Fibroblast of mammary gland (primary cell): ENCODE results near the gene AFF3.

Experiments used
- DNase-seq: peaks from one replicate; pipeline ENCODE4 v3.0.0-alpha.2; 2010; ENCODE audit warnings: low read depth
- H3K4me3 ChIP-seq: 2 replicates; pipeline ENCODE4 v1.5.1; 2011; ENCODE audit warnings: low read depth, mild to moderate bottlenecking, low read length, moderate library complexity; ENCODE audit not compliant: control insufficient read depth
- CTCF ChIP-seq: conservative IDR thresholded peaks from 2 replicates; pipeline ENCODE4 v1.5.1; 2011; ENCODE audit warnings: low read depth, low read length, inconsistent platforms; ENCODE audit not compliant: control insufficient read depth, insufficient read depth

AFF3 gene

DNA sequence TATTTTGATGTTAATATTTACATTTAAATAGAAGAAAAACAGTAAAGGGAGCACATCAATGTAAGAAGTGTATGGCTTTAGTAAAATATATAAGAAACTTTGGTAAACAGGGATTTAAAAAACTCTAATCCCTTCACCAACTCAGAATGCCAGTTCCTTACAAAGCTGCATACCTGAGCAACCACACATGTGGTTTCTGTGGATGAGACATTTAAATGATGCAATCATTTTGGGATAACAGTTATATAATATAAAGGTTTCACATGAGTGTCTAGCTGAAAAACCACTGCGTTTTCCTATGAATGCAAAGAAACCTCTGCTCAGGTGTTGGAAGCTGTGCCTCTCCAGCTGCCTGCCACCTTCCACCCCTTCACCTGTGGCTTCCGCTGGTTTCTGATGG lies 443.5 kb downstream of the AFF3 start:
- no peak for TF ChIP-seq CTCF
- H3K4me3 ChIP-seq: no peak overlapping the region
- DNase-seq: peak; percentile 47

DNA sequence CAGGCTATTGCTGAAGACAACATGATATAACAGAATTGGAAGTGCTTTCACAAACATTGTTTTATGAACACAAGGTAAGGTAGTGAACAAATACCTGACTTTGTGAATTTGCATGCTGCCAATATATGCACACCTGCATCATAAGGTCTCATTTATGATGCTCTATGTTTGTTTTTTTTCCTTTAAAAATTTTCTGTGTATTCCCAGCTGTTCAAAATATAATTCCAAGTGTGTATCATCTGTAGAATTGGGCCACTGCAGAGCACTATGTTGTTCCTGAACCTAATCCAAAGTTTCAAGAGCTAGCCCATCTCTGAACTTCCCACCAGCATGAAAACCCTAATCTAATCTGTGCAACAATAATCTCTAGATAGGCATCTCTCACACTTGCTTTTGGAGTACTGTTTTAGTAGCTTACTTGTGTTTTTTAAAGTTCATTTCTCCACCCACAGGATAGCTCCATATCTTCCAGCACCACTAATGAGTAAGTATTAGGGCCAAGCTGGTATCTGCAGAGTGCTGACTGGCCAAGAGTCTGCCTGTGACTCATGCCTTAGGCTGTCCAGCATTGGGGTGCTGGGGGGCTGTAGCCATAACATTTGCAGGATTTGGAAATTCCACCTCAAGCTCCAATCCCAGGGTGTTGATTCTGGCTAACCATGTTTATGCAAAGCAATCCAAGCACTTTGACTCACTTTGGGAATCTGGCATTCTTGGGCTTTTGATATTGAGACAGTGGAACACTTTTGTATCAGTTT lies 444.4 kb downstream of the AFF3 start:
- peak; percentile 83 for DNase-seq
- no peak for TF ChIP-seq CTCF
- no peak overlapping the region for H3K4me3 ChIP-seq

DNA sequence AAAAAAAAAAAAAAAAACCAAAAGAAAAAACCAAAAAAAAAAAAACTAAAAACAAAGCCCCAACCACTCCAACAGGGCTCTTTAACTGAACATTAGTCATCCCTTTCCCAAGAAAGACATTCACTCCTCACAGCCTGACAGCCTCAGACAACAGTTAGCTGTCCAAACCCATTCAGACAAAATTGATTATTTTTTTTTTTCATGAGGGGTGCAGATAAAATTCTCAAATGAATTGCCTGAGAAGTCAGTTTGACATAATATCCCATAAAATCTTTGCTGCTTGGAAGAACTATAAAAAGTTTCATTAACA lies 446.5 kb downstream of the AFF3 start:
- TF ChIP-seq CTCF: no peak
- DNase-seq: no peak
- H3K4me3 ChIP-seq: no peak overlapping the region

GRCh38 chr2:99695130-99695943 lies 447.1 kb downstream of the AFF3 start:
- no peak overlapping the region for H3K4me3 ChIP-seq
- DNase-seq: no peak
- TF ChIP-seq CTCF: no peak

- no peak overlapping the region for H3K4me3 ChIP-seq
- TF ChIP-seq CTCF: no peak
- no peak for DNase-seq
Observed at GRCh38 chr2:99694331-99694730, 448.1 kb downstream of the AFF3 start.

GRCh38 chr2:99692785-99693184 lies 449.6 kb downstream of the AFF3 start:
- no peak for DNase-seq
- H3K4me3 ChIP-seq: no peak overlapping the region
- TF ChIP-seq CTCF: peak; percentile 5
